Neural progenitor cell (in vitro differentiated cells): Measurements from ENCODE around the gene TUBA4B.
A peak's percentile ranks its signal among the peaks of the same experiment; 100 is the strongest.

ENCODE experiments used
- CTCF ChIP-seq: fragments of 200-600 bp; sonication (generic); IDR thresholded peaks from 2 replicates; pipeline ENCODE4 v1.5.1; 2017; ENCODE audit warnings: antibody characterized with exemption, mild to moderate bottlenecking
- EZH2 ChIP-seq: fragments of 200-600 bp; sonication (generic); IDR thresholded peaks from 2 replicates; pipeline ENCODE4 v1.6.1; 2017; ENCODE audit warnings: antibody characterized with exemption, mild to moderate bottlenecking, moderate library complexity

GRCh38 chr2:219254590-219255201 is 1.7 kb downstream of the TUBA4B start:
- TF ChIP-seq EZH2, result peak; percentile 65
- TF ChIP-seq CTCF, result no peak
